ENCODE measurements around the gene PANK1.
A peak's percentile ranks its signal among the peaks of the same experiment; 100 is the strongest.
"Not testable (repeated sequence)": the region's sequence is repeated elsewhere in the genome, so short reads cannot be mapped to it uniquely, and the experiment has no call there.

The PANK1 gene

GRCh38 chr10:89566992-89567391 lies 78.0 kb downstream of the PANK1 start:
- DNase-seq (ENCODE audit: low spot score): no peak

- no peak for DNase-seq (ENCODE audit: low spot score)
Measured at GRCh38 chr10:89566095-89566950, 78.7 kb downstream of the PANK1 start.

- no peak for DNase-seq (ENCODE audit: low spot score)
Measured at GRCh38 chr10:89565180-89565579, 79.9 kb downstream of the PANK1 start.

GRCh38 chr10:89563861-89564478 lies 81.1 kb downstream of the PANK1 start:
- DNase-seq (ENCODE audit: low spot score): peak; percentile 47

GRCh38 chr10:89563311-89563710 lies 81.7 kb downstream of the PANK1 start:
- no peak for DNase-seq (ENCODE audit: low spot score)

- DNase-seq (ENCODE audit: low spot score): no peak
Measured at GRCh38 chr10:89556600-89556999, 88.4 kb downstream of the PANK1 start.

GRCh38 chr10:89555688-89556445 lies 89.2 kb downstream of the PANK1 start:
- DNase-seq (ENCODE audit: low spot score): no peak

GRCh38 chr10:89554433-89554832 lies 90.6 kb downstream of the PANK1 start:
- DNase-seq (ENCODE audit: low spot score): no peak

GRCh38 chr10:89553064-89553734 lies 91.8 kb downstream of the PANK1 start:
- no peak for DNase-seq (ENCODE audit: low spot score)

- DNase-seq (ENCODE audit: low spot score): no peak
Measured at GRCh38 chr10:89552213-89552612, 92.8 kb downstream of the PANK1 start.

- no peak for DNase-seq (ENCODE audit: low spot score)
Measured at GRCh38 chr10:89550509-89550908, 94.5 kb downstream of the PANK1 start.

GRCh38 chr10:89549510-89549909 lies 95.5 kb downstream of the PANK1 start:
- no peak for DNase-seq (ENCODE audit: low spot score)

GRCh38 chr10:89548673-89549072 lies 96.4 kb downstream of the PANK1 start:
- no peak for DNase-seq (ENCODE audit: low spot score)

- no peak for DNase-seq (ENCODE audit: low spot score)
Measured at GRCh38 chr10:89547853-89548513, 97.1 kb downstream of the PANK1 start.

GRCh38 chr10:89546651-89547050 lies 98.4 kb downstream of the PANK1 start:
- DNase-seq (ENCODE audit: low spot score): not testable (repeated sequence)

- no peak for DNase-seq (ENCODE audit: low spot score)
Measured at GRCh38 chr10:89543841-89544240, 101.2 kb downstream of the PANK1 start.

GRCh38 chr10:89540420-89540949 lies 104.6 kb downstream of the PANK1 start:
- no peak for DNase-seq (ENCODE audit: low spot score)

- no peak for DNase-seq (ENCODE audit: low spot score)
Measured at GRCh38 chr10:89537364-89537763, 107.7 kb downstream of the PANK1 start.

GRCh38 chr10:89536013-89536354 lies 109.1 kb downstream of the PANK1 start:
- DNase-seq (ENCODE audit: low spot score): no peak

GRCh38 chr10:89535171-89536012 lies 109.7 kb downstream of the PANK1 start, which contains the start of gene SLC16A12:
Gene SLC16A12, minus strand, starts transcription at chr10:89535594. Its CDS starts 73,016 bp downstream, at chr10:89462578.
- peak; percentile 24 for DNase-seq (ENCODE audit: low spot score)

- DNase-seq (ENCODE audit: low spot score): no peak
Measured at GRCh38 chr10:89534826-89535166, 110.2 kb downstream of the PANK1 start.
